A673 (cell line): ENCODE measurements around the gene S100A11. TPM values are rescaled to one million over a fixed set of nuclear protein-coding genes. Genes with fewer than 3 reads are reported as not detected.
A peak's percentile ranks its signal among the peaks of the same experiment; 100 is the strongest.

ENCODE experiments used
- BruUV-seq: library from RNA; stranded (reverse); fragments of 400-500 nt; replicated peaks from 2 replicates; lab custom pipeline; 2021; lab: Mats Ljungman, UMichigan
- CTCF ChIA-PET: fragments of 300-600 bp; sonication (Branson Sonifier 250); formaldehyde crosslinking; loops from one replicate; lab custom pipeline; 2022; ENCODE audit warnings: antibody characterized with exemption; lab: Charles Lee
- POLR2A ChIA-PET: fragments of 300-600 bp; sonication (Branson Sonifier 250); formaldehyde crosslinking; loops from one replicate; lab custom pipeline; 2022; ENCODE audit warnings: antibody characterized with exemption; ENCODE audit not compliant: low non-redundant PET; lab: Charles Lee
- DNase-seq: peaks from one replicate; pipeline ENCODE4 v3.0.0-alpha.2; 2015; ENCODE audit warnings: low spot score
- H3K27ac ChIP-seq: fragments of 200-600 bp; sonication (generic); 2 replicates; pipeline ENCODE4 v1.5.1; 2016; ENCODE audit warnings: mixed run types, low read depth, mild to moderate bottlenecking, mixed read lengths, antibody characterized with exemption, low read length; ENCODE audit not compliant: poor library complexity, severe bottlenecking
- H3K27me3 ChIP-seq: fragments of 200-600 bp; sonication (generic); replicated peaks from 2 replicates; pipeline ENCODE4 v1.6.1; 2017; ENCODE audit warnings: mixed run types, low read depth, mild to moderate bottlenecking, mixed read lengths, antibody characterized with exemption, low read length; ENCODE audit not compliant: insufficient read depth, poor library complexity
- H3K36me3 ChIP-seq: fragments of 200-600 bp; sonication (generic); 2 replicates; pipeline ENCODE4 v1.6.1; 2016; ENCODE audit warnings: mixed run types, mild to moderate bottlenecking, mixed read lengths, antibody characterized with exemption, low read length; ENCODE audit not compliant: insufficient read depth, poor library complexity, severe bottlenecking
- H3K4me1 ChIP-seq: fragments of 200-600 bp; sonication (generic); 2 replicates; pipeline ENCODE4 v1.6.1; 2017; ENCODE audit warnings: mixed run types, mild to moderate bottlenecking, mixed read lengths, antibody characterized with exemption, low read length; ENCODE audit not compliant: insufficient read depth, poor library complexity, severe bottlenecking
- H3K4me3 ChIP-seq: fragments of 200-600 bp; sonication (generic); 2 replicates; pipeline ENCODE4 v1.5.1; 2016; ENCODE audit warnings: low read depth, mixed run types, mild to moderate bottlenecking, mixed read lengths, low read length; ENCODE audit not compliant: poor library complexity, severe bottlenecking
- H3K9me3 ChIP-seq: fragments of 200-600 bp; sonication (generic); 2 replicates; pipeline ENCODE4 v1.6.1; 2016; ENCODE audit warnings: mixed run types, low read depth, mild to moderate bottlenecking, mixed read lengths, antibody characterized with exemption, low read length; ENCODE audit not compliant: poor library complexity, severe bottlenecking
- CTCF ChIP-seq: fragments of 300-800, 200-600 bp; sonication (generic); conservative IDR thresholded peaks from 2 replicates; pipeline ENCODE4 v1.5.1; 2017; ENCODE audit warnings: low read depth, mild to moderate bottlenecking, antibody characterized with exemption, low read length, moderate library complexity, mixed read lengths
- EZH2 ChIP-seq: fragments of 200-600 bp; sonication (generic); IDR thresholded peaks from 2 replicates; pipeline ENCODE4 v1.6.1; 2017; ENCODE audit warnings: borderline replicate concordance, low read depth, mild to moderate bottlenecking, mixed read lengths, antibody characterized with exemption, low read length; ENCODE audit not compliant: poor library complexity, severe bottlenecking
- intact Hi-C: fragments of 100-400 bp; cut with micrococcal nuclease; formaldehyde crosslinking; loops from one replicate; pipeline ENCODE4 v1.10.0; 2022; ENCODE audit not compliant: unreplicated experiment
- total RNA-seq: library from RNA; stranded (reverse); gene quantifications from 2 replicates; pipeline ENCODE4 v1.2.3, GENCODE V29; 2021

The S100A11 gene
- total RNA-seq, 1 experiment from 2014 or later = 151 TPM

- H3K4me1 ChIP-seq = no peaks in the 10 kb centered on the region
- ChIA-PET POLR2A (no interaction called here), CTCF (interaction anchor here (0.6 to 0.8 kb wide), 3 partner anchors 34 to 460 kb away, joined by 3 to 4 read pairs (median 3); no protein-coding TSS in a partner anchor)
- no peak overlapping the region for H3K4me3 ChIP-seq
- no peak overlapping the region for H3K27ac ChIP-seq
- no peaks in the 10 kb centered on the region for H3K36me3 ChIP-seq
- peak; percentile 29 for DNase-seq
- no peaks in the 10 kb centered on the region for H3K9me3 ChIP-seq
- peaks cover 52% of the 10 kb centered on the region for H3K27me3 ChIP-seq
- BruUV-seq = no TSS peak
- TF ChIP-seq CTCF (0 out of 2 replicates have a peak, but pooled peaks have one; percentile 30), EZH2 (no peak)
- intact Hi-C loops = no loop called here
Observed at GRCh38 chr1:152003846-152004442, 32.9 kb downstream of the S100A11 start.

GRCh38 chr1:152002960-152003359 is 33.8 kb downstream of the S100A11 start:
- peaks cover 43% of the 10 kb centered on the region for H3K27me3 ChIP-seq
- POLR2A ChIA-PET = no interaction called here

More at GRCh38 chr1:152002960-152003359, 33.8 kb downstream of the S100A11 start:
- Histone ChIP-seq H3K27ac (no peak overlapping the region), H3K9me3 (no peaks in the 10 kb centered on the region), H3K4me1 (no peaks in the 10 kb centered on the region), H3K36me3 (no peaks in the 10 kb centered on the region), H3K4me3 (no peak overlapping the region)
- no TSS peak for BruUV-seq
- intact Hi-C loops = no loop called here
- CTCF ChIA-PET = interaction anchor here (0.8 to 3.7 kb wide), 2 partner anchors 33 to 35 kb away, joined by 3 to 25 read pairs; no protein-coding TSS in a partner anchor
- DNase-seq = no peak
- TF ChIP-seq EZH2 (no peak), CTCF (no peak)
